Measurements from ENCODE around the gene SMAD9. TPM values are rescaled to one million over a fixed set of nuclear protein-coding genes. Genes with fewer than 3 reads are reported as not detected.

Gene SMAD9
- total RNA-seq, 1 donor: not detected

DNA sequence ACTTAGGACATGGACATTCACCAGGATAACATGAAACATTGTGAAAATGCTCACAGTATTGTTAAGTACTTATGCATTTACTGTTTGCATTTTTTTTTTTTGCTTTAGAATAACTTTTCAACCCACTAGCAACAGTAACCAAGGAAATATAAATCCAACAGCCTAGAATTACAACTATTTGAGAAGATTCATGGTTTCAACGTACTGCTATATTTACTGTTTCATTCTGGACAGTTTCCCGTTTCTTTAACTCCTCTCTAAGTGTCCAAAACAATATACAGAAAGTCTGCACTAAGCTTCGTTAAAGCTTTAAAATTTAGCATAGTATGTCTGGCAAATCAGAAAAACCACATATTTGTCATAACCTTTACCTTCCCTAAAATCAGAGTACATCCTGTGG lies 2.7 kb downstream of the SMAD9 start:
- H3K9me3 ChIP-seq (ENCODE audit: low read depth, low read length): no peaks in the 10 kb centered on the region
- no peak overlapping the region for H3K4me3 ChIP-seq (ENCODE audit: low read length)
- peaks cover 56% of the 10 kb centered on the region for H3K27me3 ChIP-seq (ENCODE audit: insufficient read depth, low read length)
- peaks cover 6% of the 10 kb centered on the region for H3K4me1 ChIP-seq (ENCODE audit: insufficient read depth, low read length)

DNA sequence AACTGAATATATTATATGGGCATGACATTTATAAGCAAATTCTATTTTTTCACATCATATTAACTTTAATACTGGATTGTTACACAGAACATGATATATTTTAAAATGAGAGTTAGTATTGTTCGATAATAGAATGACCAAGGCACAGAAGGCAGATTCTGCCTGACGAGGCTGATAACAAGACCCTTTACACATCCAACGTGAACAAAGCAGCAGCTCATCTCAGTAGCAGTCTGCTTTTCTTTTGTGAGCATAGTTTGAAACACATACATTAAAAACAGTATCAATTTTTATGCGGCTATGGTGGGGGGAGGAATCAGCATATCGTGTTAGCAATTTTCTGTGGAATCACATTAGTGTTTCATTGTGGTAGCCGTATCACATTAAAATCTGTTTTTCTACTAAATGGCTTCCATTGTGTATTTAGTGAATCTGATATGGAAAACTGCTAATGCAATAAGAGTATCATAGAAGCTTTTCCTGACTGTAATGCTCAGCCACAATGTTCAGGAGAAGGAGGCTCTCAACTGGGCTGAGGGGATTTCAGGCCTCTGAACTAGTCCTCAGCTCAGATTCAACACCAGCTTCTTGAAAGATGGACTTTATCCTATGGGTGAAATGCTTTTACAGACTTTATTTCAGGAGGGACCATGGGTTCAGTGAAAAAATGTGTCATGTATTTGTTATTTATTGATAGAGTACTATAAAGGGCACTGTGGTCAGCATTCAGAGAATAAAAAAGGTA lies 4.0 kb downstream of the SMAD9 start:
- no peak overlapping the region for H3K4me3 ChIP-seq (ENCODE audit: low read length)
- no peaks in the 10 kb centered on the region for H3K9me3 ChIP-seq (ENCODE audit: low read depth, low read length)
- H3K27me3 ChIP-seq (ENCODE audit: insufficient read depth, low read length): peaks cover 43% of the 10 kb centered on the region
- peaks cover 6% of the 10 kb centered on the region for H3K4me1 ChIP-seq (ENCODE audit: insufficient read depth, low read length)

DNA sequence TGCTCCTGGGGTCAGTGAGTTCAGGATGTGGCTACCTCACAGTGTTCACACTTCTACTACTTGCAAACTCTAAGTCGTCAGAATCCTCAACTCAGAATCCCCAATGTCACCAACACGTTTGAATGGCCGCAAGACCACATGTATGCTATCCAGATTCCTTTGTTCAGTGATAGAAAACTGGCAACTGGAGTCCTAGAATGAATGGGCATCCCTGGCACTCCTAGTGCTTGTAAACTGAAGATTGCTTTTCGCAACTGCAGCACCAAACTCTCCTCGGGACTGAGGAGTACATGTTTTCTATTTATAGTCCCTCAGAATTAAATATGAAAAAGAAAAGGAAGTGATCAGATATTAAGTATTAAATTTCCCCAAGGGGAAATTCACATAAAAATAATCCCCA lies 4.9 kb downstream of the SMAD9 start:
- Histone ChIP-seq H3K9me3 (ENCODE audit: low read depth, low read length) (no peaks in the 10 kb centered on the region), H3K27me3 (ENCODE audit: insufficient read depth, low read length) (peaks cover 36% of the 10 kb centered on the region), H3K4me1 (ENCODE audit: insufficient read depth, low read length) (peaks cover 6% of the 10 kb centered on the region), H3K4me3 (ENCODE audit: low read length) (no peak overlapping the region)

DNA sequence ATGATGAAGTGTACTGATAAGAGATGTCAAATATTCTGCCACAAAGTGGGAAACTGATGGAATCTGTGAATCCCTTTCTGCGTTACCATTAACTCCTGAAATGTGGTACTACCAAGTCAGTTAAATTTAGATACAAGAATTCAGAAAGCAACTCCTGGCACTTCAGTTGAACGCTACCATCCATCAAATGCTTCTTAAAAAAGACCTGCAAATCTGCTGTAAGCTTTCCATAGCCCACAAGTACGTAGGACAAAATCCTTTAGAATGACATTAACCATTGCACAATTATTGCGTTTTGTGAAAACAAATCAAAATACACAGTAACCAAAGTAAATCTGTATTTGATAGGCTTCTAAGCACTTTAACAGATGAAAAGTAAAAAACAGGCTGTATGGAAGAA lies 5.4 kb downstream of the SMAD9 start:
- Histone ChIP-seq H3K4me3 (ENCODE audit: low read length) (no peak overlapping the region), H3K4me1 (ENCODE audit: insufficient read depth, low read length) (peaks cover 6% of the 10 kb centered on the region), H3K9me3 (ENCODE audit: low read depth, low read length) (no peaks in the 10 kb centered on the region), H3K27me3 (ENCODE audit: insufficient read depth, low read length) (peaks cover 36% of the 10 kb centered on the region)

DNA sequence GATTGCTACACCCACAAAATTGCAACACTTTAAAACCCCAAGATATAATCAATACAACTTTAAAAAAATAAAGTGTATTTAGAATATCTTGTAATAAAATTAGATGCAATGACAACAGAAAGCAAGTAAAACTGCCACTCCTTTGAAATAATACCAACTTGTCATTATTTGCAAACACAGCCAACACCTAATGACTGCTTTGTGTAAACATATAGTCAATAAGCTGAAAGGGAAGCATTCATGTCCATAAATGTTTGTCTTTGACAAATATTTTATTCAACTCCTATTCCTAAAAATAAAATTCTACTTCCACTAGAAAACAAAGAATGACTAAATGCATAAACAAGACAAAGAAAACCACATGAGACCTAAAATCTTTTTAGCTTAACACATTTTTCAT lies 6.6 kb downstream of the SMAD9 start:
- Histone ChIP-seq H3K4me1 (ENCODE audit: insufficient read depth, low read length) (no peaks in the 10 kb centered on the region), H3K4me3 (ENCODE audit: low read length) (no peak overlapping the region), H3K27me3 (ENCODE audit: insufficient read depth, low read length) (peaks cover 27% of the 10 kb centered on the region), H3K9me3 (ENCODE audit: low read depth, low read length) (no peaks in the 10 kb centered on the region)

DNA sequence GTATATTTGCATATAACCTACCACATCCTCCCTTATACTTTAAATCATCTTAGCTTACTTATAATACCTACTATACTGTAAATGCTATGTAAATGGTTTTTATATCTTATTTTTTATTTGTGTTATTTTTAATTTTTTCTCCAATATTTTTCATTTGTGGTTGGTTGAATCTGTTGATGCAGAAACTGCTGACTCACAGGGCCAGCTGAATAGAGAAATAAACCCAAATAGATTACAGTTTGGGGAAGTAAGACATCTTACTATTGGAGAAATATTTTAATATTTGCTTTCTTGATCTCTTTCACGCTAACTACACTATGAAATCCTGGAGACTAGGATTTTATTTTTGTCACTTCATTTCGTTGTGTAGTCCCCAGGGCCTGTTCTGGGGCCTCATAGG lies 7.1 kb downstream of the SMAD9 start:
- no peak overlapping the region for H3K4me3 ChIP-seq (ENCODE audit: low read length)
- no peaks in the 10 kb centered on the region for H3K9me3 ChIP-seq (ENCODE audit: low read depth, low read length)
- H3K27me3 ChIP-seq (ENCODE audit: insufficient read depth, low read length): peaks cover 22% of the 10 kb centered on the region
- H3K4me1 ChIP-seq (ENCODE audit: insufficient read depth, low read length): no peaks in the 10 kb centered on the region

DNA sequence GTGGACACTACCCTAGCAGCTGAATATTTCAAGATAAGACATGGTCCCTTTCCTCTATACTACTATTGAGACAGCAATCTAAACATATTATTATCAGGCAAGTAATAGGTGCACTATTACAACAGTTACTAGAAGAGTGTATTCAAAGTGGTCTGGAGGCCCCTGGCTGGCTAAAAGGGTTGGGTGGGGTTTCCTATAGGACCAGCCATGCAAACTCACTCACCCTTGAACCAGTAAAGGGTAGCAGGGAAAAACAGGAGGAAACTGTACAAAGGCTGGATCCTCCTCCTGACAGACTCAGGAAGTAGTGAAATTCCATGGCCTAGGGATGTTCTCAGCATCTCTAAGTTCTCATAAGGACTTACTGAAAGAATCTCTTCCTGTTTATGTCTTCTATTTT lies 7.7 kb downstream of the SMAD9 start:
- Histone ChIP-seq H3K9me3 (ENCODE audit: low read depth, low read length) (no peaks in the 10 kb centered on the region), H3K4me1 (ENCODE audit: insufficient read depth, low read length) (no peaks in the 10 kb centered on the region), H3K27me3 (ENCODE audit: insufficient read depth, low read length) (peaks cover 16% of the 10 kb centered on the region), H3K4me3 (ENCODE audit: low read length) (no peak overlapping the region)

DNA sequence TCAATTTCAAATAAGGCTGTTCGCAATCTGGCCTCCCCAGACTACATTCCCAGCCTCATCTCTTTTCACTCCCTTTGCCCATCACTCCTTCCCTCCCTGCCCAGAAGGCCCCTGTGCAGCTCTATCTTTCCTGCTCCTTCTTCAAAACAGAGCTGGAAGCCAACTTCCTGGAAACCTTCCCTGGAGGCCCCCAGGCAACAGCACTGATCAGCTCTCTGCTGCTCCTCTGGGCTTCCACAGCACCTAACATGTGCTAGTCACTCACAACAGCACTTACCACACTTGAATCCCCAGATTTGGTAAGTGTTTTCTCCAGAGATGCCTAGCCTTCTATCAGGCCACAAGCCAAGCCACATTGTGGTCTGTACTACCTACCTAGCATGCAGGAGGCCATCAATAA lies 9.5 kb downstream of the SMAD9 start:
- no peaks in the 10 kb centered on the region for H3K9me3 ChIP-seq (ENCODE audit: low read depth, low read length)
- H3K27me3 ChIP-seq (ENCODE audit: insufficient read depth, low read length): peaks cover 3% of the 10 kb centered on the region
- no peaks in the 10 kb centered on the region for H3K4me1 ChIP-seq (ENCODE audit: insufficient read depth, low read length)
- no peak overlapping the region for H3K4me3 ChIP-seq (ENCODE audit: low read length)

DNA sequence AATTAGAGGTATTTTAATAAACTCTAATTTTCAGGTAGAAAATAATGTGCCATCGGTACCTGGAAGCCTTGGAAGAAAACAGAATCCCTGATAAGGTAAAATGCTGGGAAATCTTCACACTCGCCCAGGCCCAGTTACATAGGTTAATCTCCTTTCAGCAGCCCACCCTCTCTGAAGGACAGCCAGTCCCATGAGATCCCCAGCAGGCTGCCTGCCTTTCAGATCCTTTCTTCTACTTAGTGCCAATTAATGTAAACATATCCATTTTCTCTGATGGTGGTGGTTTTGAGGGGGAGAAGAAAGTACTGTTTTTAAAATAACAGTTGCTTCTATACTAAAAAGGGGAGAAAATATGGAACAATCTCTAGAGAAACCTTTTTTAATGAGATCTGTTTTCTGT lies 12.2 kb downstream of the SMAD9 start:
- Histone ChIP-seq H3K9me3 (ENCODE audit: low read depth, low read length) (no peaks in the 10 kb centered on the region), H3K27me3 (ENCODE audit: insufficient read depth, low read length) (peaks cover 3% of the 10 kb centered on the region), H3K4me1 (ENCODE audit: insufficient read depth, low read length) (no peaks in the 10 kb centered on the region), H3K4me3 (ENCODE audit: low read length) (no peak overlapping the region)

DNA sequence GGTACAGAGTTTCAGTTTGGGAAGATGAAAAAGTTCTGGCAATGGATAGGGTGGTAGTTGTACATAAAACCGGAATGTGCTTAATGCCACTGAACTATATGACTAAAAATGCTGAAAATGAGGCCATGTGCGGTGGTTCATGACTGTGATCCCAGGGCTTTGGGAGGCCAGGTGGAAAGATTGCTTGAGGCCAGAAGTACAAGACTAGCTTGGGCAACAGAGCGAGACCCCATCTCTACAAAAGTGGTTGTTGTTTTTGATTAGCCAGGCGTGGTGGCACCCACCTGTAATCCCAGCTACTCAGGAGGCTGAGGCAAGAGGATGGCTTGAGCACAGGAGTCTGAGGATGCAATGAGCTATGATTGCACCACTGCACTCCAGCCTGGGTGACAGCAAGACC lies 12.8 kb downstream of the SMAD9 start:
- H3K4me1 ChIP-seq (ENCODE audit: insufficient read depth, low read length): no peaks in the 10 kb centered on the region
- no peaks in the 10 kb centered on the region for H3K9me3 ChIP-seq (ENCODE audit: low read depth, low read length)
- peaks cover 3% of the 10 kb centered on the region for H3K27me3 ChIP-seq (ENCODE audit: insufficient read depth, low read length)
- no peak overlapping the region for H3K4me3 ChIP-seq (ENCODE audit: low read length)

DNA sequence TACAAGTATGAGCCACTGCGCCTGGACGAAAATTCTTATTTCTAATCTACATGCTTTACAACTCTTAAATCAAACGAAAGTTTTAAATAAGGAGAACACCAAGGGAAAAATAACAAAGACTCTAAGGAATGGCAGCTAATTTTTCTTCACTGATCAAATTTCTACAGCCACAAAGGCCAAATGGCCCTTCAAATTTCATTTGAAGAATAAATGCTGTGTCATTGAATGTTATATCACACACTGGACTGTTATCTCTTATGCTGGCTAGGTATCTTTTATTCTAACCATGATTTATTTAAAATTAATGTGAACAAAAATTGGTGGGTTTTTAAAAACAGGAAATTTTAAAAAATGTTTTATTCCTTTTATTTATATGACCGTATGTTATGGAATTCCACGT lies 14.1 kb downstream of the SMAD9 start:
- Histone ChIP-seq H3K27me3 (ENCODE audit: insufficient read depth, low read length) (peaks cover 3% of the 10 kb centered on the region), H3K9me3 (ENCODE audit: low read depth, low read length) (no peaks in the 10 kb centered on the region), H3K4me1 (ENCODE audit: insufficient read depth, low read length) (no peaks in the 10 kb centered on the region), H3K4me3 (ENCODE audit: low read length) (no peak overlapping the region)

DNA sequence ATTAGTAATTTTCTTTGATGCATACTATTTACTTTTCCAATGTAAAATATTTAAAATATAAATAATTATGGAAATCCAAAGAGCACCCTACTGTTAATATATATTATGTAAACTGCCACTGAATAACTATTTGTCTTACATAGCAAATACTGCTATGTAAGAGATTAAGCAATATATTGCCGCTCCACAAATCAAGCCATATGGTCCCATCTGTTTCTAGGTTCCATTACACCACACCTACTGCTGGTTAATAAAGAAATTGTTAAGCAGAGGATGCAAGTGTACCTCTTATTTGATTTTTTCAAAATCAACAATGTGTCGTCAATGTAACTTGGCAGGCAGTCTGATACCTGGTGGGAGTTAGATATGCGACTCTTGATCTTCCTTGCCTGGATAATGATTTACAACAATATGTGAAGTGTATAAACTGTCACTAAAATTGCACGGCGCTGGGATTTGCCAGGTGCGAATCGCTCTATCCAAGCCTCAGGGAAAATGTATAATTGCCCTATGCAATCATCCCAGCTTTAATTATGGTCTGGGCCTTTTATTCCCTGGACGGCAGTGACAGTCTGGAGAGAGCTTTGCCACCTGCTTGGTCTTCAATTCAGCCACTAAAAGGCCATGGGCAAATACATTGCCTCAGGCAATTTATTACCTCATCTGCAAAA lies 16.0 kb downstream of the SMAD9 start:
- Histone ChIP-seq H3K27me3 (ENCODE audit: insufficient read depth, low read length) (peaks cover 3% of the 10 kb centered on the region), H3K4me3 (ENCODE audit: low read length) (no peak overlapping the region), H3K9me3 (ENCODE audit: low read depth, low read length) (no peaks in the 10 kb centered on the region), H3K4me1 (ENCODE audit: insufficient read depth, low read length) (no peaks in the 10 kb centered on the region)

DNA sequence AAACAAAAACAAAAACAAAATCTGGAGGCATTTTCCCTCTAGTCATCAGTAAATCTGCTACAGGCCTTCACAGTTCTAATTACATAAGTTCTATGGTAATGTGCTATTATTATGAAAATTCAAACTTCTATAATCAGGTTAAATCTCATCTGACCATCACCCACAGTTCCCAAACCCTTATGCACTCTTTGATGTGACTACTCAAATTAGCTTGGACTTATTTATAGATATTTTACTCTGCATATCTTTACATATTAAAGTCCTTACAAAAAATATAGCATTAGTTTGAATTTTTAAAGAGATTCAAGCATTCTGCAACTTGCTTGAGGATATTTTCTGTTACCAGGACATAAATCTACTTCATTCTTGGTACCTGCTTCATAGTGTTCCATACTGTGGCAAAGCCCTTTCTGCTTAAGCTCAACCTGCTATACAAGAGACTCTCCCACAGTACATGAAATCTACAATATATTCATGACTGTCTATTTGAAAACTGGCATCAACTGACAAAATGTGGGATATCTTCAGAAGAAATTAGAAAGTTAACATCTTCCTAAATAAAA lies 22.9 kb downstream of the SMAD9 start:
- Histone ChIP-seq H3K9me3 (ENCODE audit: low read depth, low read length) (no peaks in the 10 kb centered on the region), H3K4me1 (ENCODE audit: insufficient read depth, low read length) (no peaks in the 10 kb centered on the region), H3K4me3 (ENCODE audit: low read length) (no peak overlapping the region), H3K27me3 (ENCODE audit: insufficient read depth, low read length) (peaks cover 6% of the 10 kb centered on the region)

DNA sequence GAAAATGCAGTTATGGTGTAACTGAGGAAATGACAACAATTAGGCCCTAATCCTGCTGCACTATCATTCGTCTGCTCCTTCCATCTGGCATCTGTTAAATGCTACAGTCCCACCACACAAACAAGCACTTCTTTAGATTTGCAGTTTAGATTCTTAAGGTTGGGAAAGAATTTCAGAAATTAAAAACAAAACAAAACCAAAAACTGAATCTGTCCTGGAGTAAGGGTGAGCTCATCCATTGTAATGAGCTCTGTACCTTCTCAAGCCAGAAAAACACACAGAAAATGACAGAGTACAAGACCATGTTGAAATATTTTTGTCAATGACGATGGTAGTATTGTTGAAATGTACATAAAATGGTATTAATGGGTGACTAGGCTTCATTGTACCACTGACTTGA lies 28.3 kb downstream of the SMAD9 start:
- Histone ChIP-seq H3K9me3 (ENCODE audit: low read depth, low read length) (no peaks in the 10 kb centered on the region), H3K4me3 (ENCODE audit: low read length) (no peak overlapping the region)

DNA sequence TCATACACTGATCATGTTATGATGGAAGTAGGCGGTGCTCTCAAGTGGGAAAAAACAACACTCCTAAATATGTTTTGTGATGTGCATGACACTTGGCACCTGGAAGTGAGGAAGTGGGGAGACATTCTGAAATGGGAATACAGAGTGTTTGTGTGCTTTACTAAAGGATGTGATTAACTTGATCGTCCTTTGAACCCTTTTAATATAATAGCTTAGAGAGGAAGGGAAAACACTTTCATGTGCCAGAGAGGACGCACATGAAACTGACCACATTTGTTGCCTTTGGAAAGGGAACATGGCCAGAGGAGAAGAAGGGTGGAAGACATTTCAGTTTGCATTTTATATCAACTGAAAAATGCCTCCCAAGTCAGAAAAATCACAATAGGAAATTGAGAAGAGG lies 31.4 kb downstream of the SMAD9 start:
- H3K9me3 ChIP-seq (ENCODE audit: low read depth, low read length): no peaks in the 10 kb centered on the region
- H3K27me3 ChIP-seq (ENCODE audit: insufficient read depth, low read length): no peaks in the 10 kb centered on the region
- no peak overlapping the region for H3K4me3 ChIP-seq (ENCODE audit: low read length)
- no peaks in the 10 kb centered on the region for H3K4me1 ChIP-seq (ENCODE audit: insufficient read depth, low read length)

More for the DNA sequence above, 28.3 kb downstream of the SMAD9 start:
- peaks cover 3% of the 10 kb centered on the region for H3K27me3 ChIP-seq (ENCODE audit: insufficient read depth, low read length)
- H3K4me1 ChIP-seq (ENCODE audit: insufficient read depth, low read length): no peaks in the 10 kb centered on the region

Measured in mononuclear cell (primary cell).